GM19239 (cell line): ENCODE results near the gene ACACB.

Experiments
- DNase-seq: peaks from one replicate; pipeline ENCODE4 v3.0.0; 2011; ENCODE audit warnings: low spot score; ENCODE audit not compliant: insufficient read length
- FAIRE-seq: peaks from 2 replicates; lab custom pipeline; 2011; peaks lifted over from hg19 to GRCh38; lab: Jason Lieb, UNC

Gene ACACB

GRCh38 chr12:109268896-109269295 is 152.5 kb downstream of the ACACB start:
- no peak for DNase-seq
- no peak for FAIRE-seq

- FAIRE-seq (no peak), DNase-seq (no peak)
These were observed 153.0 kb downstream of the ACACB start for GRCh38 chr12:109269428-109269827.

GRCh38 chr12:109270494-109270893 is 154.1 kb downstream of the ACACB start:
- no peak for FAIRE-seq
- DNase-seq, result no peak

GRCh38 chr12:109271418-109271817 is 155.0 kb downstream of the ACACB start:
- DNase-seq (no peak), FAIRE-seq (no peak)

GRCh38 chr12:109273354-109273753 is 157.0 kb downstream of the ACACB start:
- DNase-seq, result no peak
- FAIRE-seq, result no peak

- DNase-seq, result no peak
These were observed 158.0 kb downstream of the ACACB start for GRCh38 chr12:109274381-109274780.

GRCh38 chr12:109275173-109275572 is 158.8 kb downstream of the ACACB start:
- DNase-seq (no peak), FAIRE-seq (no peak)

More at GRCh38 chr12:109274381-109274780, 158.0 kb downstream of the ACACB start:
- no peak for FAIRE-seq

GRCh38 chr12:109276160-109276559 is 159.8 kb downstream of the ACACB start:
- FAIRE-seq (no peak), DNase-seq (no peak)

GRCh38 chr12:109277255-109277898 is 161.0 kb downstream of the ACACB start:
- DNase-seq (no peak), FAIRE-seq (no peak)

- no peak for DNase-seq
- no peak for FAIRE-seq
These were observed 161.7 kb downstream of the ACACB start for GRCh38 chr12:109277899-109278762.

GRCh38 chr12:109278912-109279311 is 162.5 kb downstream of the ACACB start:
- no peak for FAIRE-seq

GRCh38 chr12:109279525-109279924 is 163.1 kb downstream of the ACACB start:
- FAIRE-seq, result no peak

More at GRCh38 chr12:109278912-109279311, 162.5 kb downstream of the ACACB start:
- DNase-seq, result no peak

GRCh38 chr12:109281452-109281851 is 165.1 kb downstream of the ACACB start:
- FAIRE-seq, result no peak
- no peak for DNase-seq

More at GRCh38 chr12:109279525-109279924, 163.1 kb downstream of the ACACB start:
- DNase-seq, result no peak

GRCh38 chr12:109284392-109284791 is 168.0 kb downstream of the ACACB start:
- no peak for DNase-seq
- no peak for FAIRE-seq

GRCh38 chr12:109286252-109286651 is 169.9 kb downstream of the ACACB start:
- DNase-seq (no peak), FAIRE-seq (no peak)

- FAIRE-seq (no peak), DNase-seq (no peak)
These were observed 170.3 kb downstream of the ACACB start for GRCh38 chr12:109286652-109287051.

GRCh38 chr12:109287181-109287580 is 170.8 kb downstream of the ACACB start:
- DNase-seq, result no peak
- no peak for FAIRE-seq

- no peak for FAIRE-seq
These were observed 171.6 kb downstream of the ACACB start for GRCh38 chr12:109287811-109288469.

GRCh38 chr12:109288571-109288970 is 172.2 kb downstream of the ACACB start:
- FAIRE-seq, result no peak

More at GRCh38 chr12:109287811-109288469, 171.6 kb downstream of the ACACB start:
- no peak for DNase-seq

GRCh38 chr12:109289004-109289403 is 172.6 kb downstream of the ACACB start:
- FAIRE-seq (no peak), DNase-seq (no peak)

More at GRCh38 chr12:109288571-109288970, 172.2 kb downstream of the ACACB start:
- DNase-seq, result no peak

GRCh38 chr12:109289551-109289950 is 173.2 kb downstream of the ACACB start:
- FAIRE-seq (no peak), DNase-seq (no peak)
